Measurements from ENCODE around the gene CXXC5.

CXXC5 gene

GRCh38 chr5:139696167-139696893 is 48.2 kb downstream of the CXXC5 start:
- no peak for TF ChIP-seq CTCF (IDR thresholded peaks at IDR 0.05; ENCODE audit: low read depth, low read length)
- DNase-seq (ENCODE audit: extremely low read depth, low read depth) = no peak

GRCh38 chr5:139696894-139697658 is 48.9 kb downstream of the CXXC5 start:
- DNase-seq (ENCODE audit: extremely low read depth, low read depth) = peak; percentile 65
- TF ChIP-seq CTCF (IDR thresholded peaks at IDR 0.05; ENCODE audit: low read depth, low read length) = no peak

GRCh38 chr5:139698490-139699146 is 50.5 kb downstream of the CXXC5 start:
- DNase-seq (ENCODE audit: extremely low read depth, low read depth) = peak; percentile 82
- TF ChIP-seq CTCF (IDR thresholded peaks at IDR 0.05; ENCODE audit: low read depth, low read length) = no peak

- DNase-seq (ENCODE audit: extremely low read depth, low read depth) = no peak
- TF ChIP-seq CTCF (IDR thresholded peaks at IDR 0.05; ENCODE audit: low read depth, low read length) = no peak
Measured at GRCh38 chr5:139699351-139699750, 51.2 kb downstream of the CXXC5 start.

- no peak for TF ChIP-seq CTCF (IDR thresholded peaks at IDR 0.05; ENCODE audit: low read depth, low read length)
- DNase-seq (ENCODE audit: extremely low read depth, low read depth) = no peak
Measured at GRCh38 chr5:139700711-139701055, 52.5 kb downstream of the CXXC5 start.

GRCh38 chr5:139701056-139701741 is 53.0 kb downstream of the CXXC5 start:
- no peak for DNase-seq (ENCODE audit: extremely low read depth, low read depth)
- no peak for TF ChIP-seq CTCF (IDR thresholded peaks at IDR 0.05; ENCODE audit: low read depth, low read length)

Data from AG09319 (cell line).